ENCODE results near the gene ZNF541. TPM values are rescaled to one million over a fixed set of nuclear protein-coding genes. Genes with fewer than 3 reads are reported as not detected.

Gene ZNF541
- total RNA-seq, 1 donor = 0.21 TPM

GRCh38 chr19:47572635-47573034, 313 bp downstream of the ZNF541 start:
- Histone ChIP-seq H3K27me3 (ENCODE audit: insufficient read depth, low read length) (peaks cover 7% of the 10 kb centered on the region), H3K9me3 (ENCODE audit: low read depth, low read length) (no peaks in the 10 kb centered on the region), H3K4me1 (ENCODE audit: insufficient read depth, low read length) (peaks cover 18% of the 10 kb centered on the region), H3K4me3 (ENCODE audit: low read length) (no peak overlapping the region)

- no peak overlapping the region for H3K4me3 ChIP-seq (ENCODE audit: low read length)
- H3K9me3 ChIP-seq (ENCODE audit: low read depth, low read length) = no peaks in the 10 kb centered on the region
- H3K4me1 ChIP-seq (ENCODE audit: insufficient read depth, low read length) = peaks cover 8% of the 10 kb centered on the region
- peaks cover 7% of the 10 kb centered on the region for H3K27me3 ChIP-seq (ENCODE audit: insufficient read depth, low read length)
These were observed 3.6 kb downstream of the ZNF541 start for GRCh38 chr19:47569331-47569730.

GRCh38 chr19:47564081-47564480, 8.9 kb downstream of the ZNF541 start:
- Histone ChIP-seq H3K27me3 (ENCODE audit: insufficient read depth, low read length) (no peaks in the 10 kb centered on the region), H3K4me3 (ENCODE audit: low read length) (no peak overlapping the region), H3K4me1 (ENCODE audit: insufficient read depth, low read length) (no peaks in the 10 kb centered on the region), H3K9me3 (ENCODE audit: low read depth, low read length) (no peaks in the 10 kb centered on the region)

- Histone ChIP-seq H3K9me3 (ENCODE audit: low read depth, low read length) (no peaks in the 10 kb centered on the region), H3K4me1 (ENCODE audit: insufficient read depth, low read length) (no peaks in the 10 kb centered on the region), H3K27me3 (ENCODE audit: insufficient read depth, low read length) (no peaks in the 10 kb centered on the region), H3K4me3 (ENCODE audit: low read length) (no peak overlapping the region)
These were observed 11.4 kb downstream of the ZNF541 start for GRCh38 chr19:47561440-47562057.

- H3K9me3 ChIP-seq (ENCODE audit: low read depth, low read length) = no peaks in the 10 kb centered on the region
- no peaks in the 10 kb centered on the region for H3K4me1 ChIP-seq (ENCODE audit: insufficient read depth, low read length)
- no peaks in the 10 kb centered on the region for H3K27me3 ChIP-seq (ENCODE audit: insufficient read depth, low read length)
- H3K4me3 ChIP-seq (ENCODE audit: low read length) = no peak overlapping the region
These were observed 11.9 kb downstream of the ZNF541 start for GRCh38 chr19:47560999-47561398.

- Histone ChIP-seq H3K4me1 (ENCODE audit: insufficient read depth, low read length) (no peaks in the 10 kb centered on the region), H3K9me3 (ENCODE audit: low read depth, low read length) (no peaks in the 10 kb centered on the region), H3K4me3 (ENCODE audit: low read length) (no peak overlapping the region), H3K27me3 (ENCODE audit: insufficient read depth, low read length) (peaks cover 3% of the 10 kb centered on the region)
These were observed 22.8 kb downstream of the ZNF541 start for GRCh38 chr19:47550129-47550528.

GRCh38 chr19:47549261-47549862, 23.6 kb downstream of the ZNF541 start:
- Histone ChIP-seq H3K4me3 (ENCODE audit: low read length) (no peak overlapping the region), H3K9me3 (ENCODE audit: low read depth, low read length) (no peaks in the 10 kb centered on the region), H3K4me1 (ENCODE audit: insufficient read depth, low read length) (no peaks in the 10 kb centered on the region), H3K27me3 (ENCODE audit: insufficient read depth, low read length) (peaks cover 9% of the 10 kb centered on the region)

GRCh38 chr19:47547199-47547598, 25.7 kb downstream of the ZNF541 start:
- H3K4me3 ChIP-seq (ENCODE audit: low read length) = no peak overlapping the region
- peaks cover 12% of the 10 kb centered on the region for H3K27me3 ChIP-seq (ENCODE audit: insufficient read depth, low read length)
- H3K9me3 ChIP-seq (ENCODE audit: low read depth, low read length) = no peaks in the 10 kb centered on the region
- no peaks in the 10 kb centered on the region for H3K4me1 ChIP-seq (ENCODE audit: insufficient read depth, low read length)

- H3K4me3 ChIP-seq (ENCODE audit: low read length) = no peak overlapping the region
- H3K27me3 ChIP-seq (ENCODE audit: insufficient read depth, low read length) = peaks cover 12% of the 10 kb centered on the region
- no peaks in the 10 kb centered on the region for H3K9me3 ChIP-seq (ENCODE audit: low read depth, low read length)
- peaks cover 14% of the 10 kb centered on the region for H3K4me1 ChIP-seq (ENCODE audit: insufficient read depth, low read length)
These were observed 27.6 kb downstream of the ZNF541 start for GRCh38 chr19:47545061-47545948.

- H3K4me3 ChIP-seq (ENCODE audit: low read length) = no peak overlapping the region
- H3K4me1 ChIP-seq (ENCODE audit: insufficient read depth, low read length) = peaks cover 23% of the 10 kb centered on the region
These were observed 28.5 kb downstream of the ZNF541 start for GRCh38 chr19:47544476-47544875.

GRCh38 chr19:47544075-47544474, 28.9 kb downstream of the ZNF541 start:
- no peaks in the 10 kb centered on the region for H3K9me3 ChIP-seq (ENCODE audit: low read depth, low read length)
- H3K27me3 ChIP-seq (ENCODE audit: insufficient read depth, low read length) = peaks cover 12% of the 10 kb centered on the region
- peaks cover 25% of the 10 kb centered on the region for H3K4me1 ChIP-seq (ENCODE audit: insufficient read depth, low read length)
- H3K4me3 ChIP-seq (ENCODE audit: low read length) = no peak overlapping the region

More at GRCh38 chr19:47544476-47544875, 28.5 kb downstream of the ZNF541 start:
- Histone ChIP-seq H3K27me3 (ENCODE audit: insufficient read depth, low read length) (peaks cover 12% of the 10 kb centered on the region), H3K9me3 (ENCODE audit: low read depth, low read length) (no peaks in the 10 kb centered on the region)

GRCh38 chr19:47542030-47542475, 30.9 kb downstream of the ZNF541 start:
- Histone ChIP-seq H3K4me1 (ENCODE audit: insufficient read depth, low read length) (peaks cover 25% of the 10 kb centered on the region), H3K9me3 (ENCODE audit: low read depth, low read length) (no peaks in the 10 kb centered on the region), H3K4me3 (ENCODE audit: low read length) (no peak overlapping the region), H3K27me3 (ENCODE audit: insufficient read depth, low read length) (peaks cover 12% of the 10 kb centered on the region)

- Histone ChIP-seq H3K9me3 (ENCODE audit: low read depth, low read length) (no peaks in the 10 kb centered on the region), H3K4me1 (ENCODE audit: insufficient read depth, low read length) (peaks cover 25% of the 10 kb centered on the region), H3K4me3 (ENCODE audit: low read length) (no peak overlapping the region), H3K27me3 (ENCODE audit: insufficient read depth, low read length) (peaks cover 12% of the 10 kb centered on the region)
These were observed 31.4 kb downstream of the ZNF541 start for GRCh38 chr19:47541518-47541917.

- Histone ChIP-seq H3K27me3 (ENCODE audit: insufficient read depth, low read length) (peaks cover 11% of the 10 kb centered on the region), H3K4me1 (ENCODE audit: insufficient read depth, low read length) (peaks cover 25% of the 10 kb centered on the region)
These were observed 32.2 kb downstream of the ZNF541 start for GRCh38 chr19:47540748-47541147.

GRCh38 chr19:47539747-47540311, 33.1 kb downstream of the ZNF541 start:
- Histone ChIP-seq H3K4me3 (ENCODE audit: low read length) (no peak overlapping the region), H3K27me3 (ENCODE audit: insufficient read depth, low read length) (peaks cover 8% of the 10 kb centered on the region), H3K4me1 (ENCODE audit: insufficient read depth, low read length) (peaks cover 25% of the 10 kb centered on the region), H3K9me3 (ENCODE audit: low read depth, low read length) (no peaks in the 10 kb centered on the region)

More at GRCh38 chr19:47540748-47541147, 32.2 kb downstream of the ZNF541 start:
- Histone ChIP-seq H3K4me3 (ENCODE audit: low read length) (no peak overlapping the region), H3K9me3 (ENCODE audit: low read depth, low read length) (no peaks in the 10 kb centered on the region)
